Testis (tissue), 3 donors: ENCODE data around the gene FARS2. TPM values are rescaled to one million over a fixed set of nuclear protein-coding genes. Genes with fewer than 3 reads are reported as not detected.

Source experiments
- DNase-seq: peaks from one replicate; pipeline ENCODE4 v3.0.0-alpha.2; 2019
- H3K27ac ChIP-seq, 2 donors: fragments of 200-600 bp; sonication (generic); one replicate each; pipeline ENCODE4 v1.5.1; 2019
- H3K27me3 ChIP-seq: fragments of 200-600 bp; sonication (generic); one replicate; pipeline ENCODE4 v1.5.1; 2019
- H3K36me3 ChIP-seq: fragments of 200-600 bp; sonication (generic); one replicate; pipeline ENCODE4 v1.5.1; 2017; ENCODE audit warnings: low read depth; ENCODE audit errors: missing control alignments
- H3K4me1 ChIP-seq: fragments of 200-600 bp; sonication (generic); one replicate; pipeline ENCODE4 v1.5.1; 2019
- H3K4me3 ChIP-seq, 2 donors: fragments of 200-600 bp; sonication (generic); one replicate each; pipeline ENCODE4 v1.5.1; 2017 to 2019
- H3K9me3 ChIP-seq: fragments of 200-600 bp; sonication (generic); one replicate; pipeline ENCODE4 v1.5.1; 2017
- CTCF ChIP-seq, 3 experiments: fragments of 450-650 bp in 2 of 3; fragments of 200-600 bp in 1 of 3; sonication (generic) in 1 of 3; IDR thresholded peaks; one replicate each; pipeline ENCODE4 v1.5.1; 2016 to 2019; ENCODE audit warnings: antibody characterized with exemption in 3 of 3, mild to moderate bottlenecking in 2 of 3, moderate library complexity in 1 of 3
- POLR2A ChIP-seq: fragments of 450-650 bp; IDR thresholded peaks from one replicate; pipeline ENCODE4 v1.6.1; 2017; ENCODE audit warnings: antibody characterized with exemption, mild to moderate bottlenecking, moderate library complexity
- WGBS, 2 donors: methylation state at CpG; one replicate each; pipeline ENCODE4 v1.1.5; 2018; 5-methylcytosine and 5-hydroxymethylcytosine counted together
- intact Hi-C: fragments of 100-400 bp; cut with DNase I; formaldehyde crosslinking; loops from one replicate; pipeline ENCODE4 v1.15.1; 2023; ENCODE audit warnings: low total_unique reads
- polyA plus RNA-seq: library from polyadenylated mRNA; stranded (reverse); fragments of 350-450 nt; fragmentation: Illumina TruSeq; extraction: RNeasy Lipid Tissue Mini Kit (QIAGEN cat#74804); gene quantifications from one replicate; pipeline ENCODE4 v1.2.3, GENCODE V29; 2014; ENCODE audit warnings: low read depth, low replicate concordance; ENCODE audit not compliant: insufficient read depth
- total RNA-seq, 2 donors: library from RNA; depleted of rRNA; stranded (reverse); fragments of >200 nt; gene quantifications; one replicate each; pipeline ENCODE4 v1.2.3, GENCODE V29; 2016

The FARS2 gene
- total and polyA plus RNA-seq, 3 donors from 2014 or later: 15.4 to 26.8 (median 22.1) TPM

GRCh38 chr6:5492356-5492755 is 231.0 kb downstream of the FARS2 start:
- Histone ChIP-seq H3K27me3 (no peaks in the 10 kb centered on the region), H3K36me3 (no peaks in the 10 kb centered on the region), H3K27ac (no peak overlapping the region), H3K9me3 (no peaks in the 10 kb centered on the region), H3K4me1 (no peaks in the 10 kb centered on the region), H3K4me3 (no peak overlapping the region)
- no peak for DNase-seq
- WGBS, 2 donors: 95 to 97% methylated on average over 2 of the region's 2 CpGs
- TF ChIP-seq POLR2A (no peak), CTCF (IDR thresholded peaks at IDR 0.05) (no peak)
- intact Hi-C loops: no loop called here

- Histone ChIP-seq H3K36me3 (no peaks in the 10 kb centered on the region), H3K4me1 (no peaks in the 10 kb centered on the region), H3K27ac (no peak overlapping the region), H3K9me3 (no peaks in the 10 kb centered on the region), H3K4me3 (no peak overlapping the region), H3K27me3 (no peaks in the 10 kb centered on the region)
- TF ChIP-seq CTCF (IDR thresholded peaks at IDR 0.05): no peak
- no peak for TF ChIP-seq POLR2A
- no peak for DNase-seq
- intact Hi-C loops: no loop called here
- WGBS, 2 donors: 87 to 93% methylated on average over 2 of the region's 2 CpGs
Observed at GRCh38 chr6:5493806-5494205, 232.5 kb downstream of the FARS2 start.

- DNase-seq: no peak
- Histone ChIP-seq H3K27ac (no peak overlapping the region), H3K9me3 (no peaks in the 10 kb centered on the region), H3K36me3 (no peaks in the 10 kb centered on the region), H3K4me1 (no peaks in the 10 kb centered on the region), H3K27me3 (no peaks in the 10 kb centered on the region), H3K4me3 (no peak overlapping the region)
- WGBS, 2 donors: 91 to 93% methylated on average over 10 of the region's 10 CpGs
- intact Hi-C loops: no loop called here
- TF ChIP-seq CTCF (IDR thresholded peaks at IDR 0.05): no peak
- no peak for TF ChIP-seq POLR2A
Observed at GRCh38 chr6:5497896-5498578, 236.7 kb downstream of the FARS2 start.

- 73 to 88% methylated on average over 1 of the region's 1 CpG for WGBS, 2 donors
- intact Hi-C loops: no loop called here
Observed at GRCh38 chr6:5498579-5498899, 237.2 kb downstream of the FARS2 start.

More at GRCh38 chr6:5498579-5498899, 237.2 kb downstream of the FARS2 start:
- no peak overlapping the region for H3K27ac ChIP-seq
- no peaks in the 10 kb centered on the region for H3K9me3 ChIP-seq
- DNase-seq: no peak
- no peak overlapping the region for H3K4me3 ChIP-seq
- no peaks in the 10 kb centered on the region for H3K27me3 ChIP-seq
- no peaks in the 10 kb centered on the region for H3K36me3 ChIP-seq
- TF ChIP-seq POLR2A (no peak), CTCF (IDR thresholded peaks at IDR 0.05) (no peak)
- H3K4me1 ChIP-seq: no peaks in the 10 kb centered on the region
